ENCODE measurements around the gene RNH1. TPM values are rescaled to one million over a fixed set of nuclear protein-coding genes. Genes with fewer than 3 reads are reported as not detected.

RNH1 gene
- total and polyA plus RNA-seq, 2 of the 8 experiments (the other 6 are each of a cell fraction or from before 2014, with no cell fraction given) = 48.7 to 49.8 TPM

DNA sequence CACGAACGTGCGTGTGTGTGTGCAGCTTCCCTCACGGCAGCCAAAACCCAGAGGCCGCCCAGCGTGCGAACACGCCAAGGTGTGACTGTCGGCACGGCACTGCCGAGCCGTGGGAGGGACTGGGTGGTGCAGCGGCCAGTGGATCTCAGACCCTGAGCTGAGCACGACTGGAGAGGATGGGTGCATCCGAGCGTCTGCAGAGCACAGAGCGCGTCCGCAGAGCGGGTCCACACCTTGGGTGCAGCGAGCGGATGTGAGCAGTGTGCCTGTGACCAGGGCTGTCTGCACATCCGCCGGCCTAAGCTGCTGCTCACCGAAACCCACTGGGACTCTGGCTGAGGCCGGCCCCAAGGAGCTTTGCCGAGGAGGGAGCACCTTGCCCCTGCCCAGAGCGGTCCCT lies 34.2 kb downstream of the RNH1 start (continued):
- TF ChIP-seq YY1 (IDR thresholded peaks at IDR 0.05; ENCODE audit: low read depth, low read length) (no peak), SP4 (IDR thresholded peaks at IDR 0.05; ENCODE audit: low read length) (no peak), RAD21 (IDR thresholded peaks at IDR 0.05 in 1 of 2, conservative IDR thresholded peaks at IDR 0.05 in 1 of 2; ENCODE audit: low read depth in 2 of 2, low read length in 2 of 2) (no peak), CTBP2 (IDR thresholded peaks at IDR 0.05; ENCODE audit: borderline replicate concordance, insufficient read depth, insufficient read length, low read length) (no peak), SIRT6 (IDR thresholded peaks at IDR 0.05; ENCODE audit: low read length) (no peak), SIX5 (IDR thresholded peaks at IDR 0.05; ENCODE audit: low read depth, low read length) (no peak), CHD1 (IDR thresholded peaks at IDR 0.05; ENCODE audit: low read depth, low read length) (no peak), JUND (IDR thresholded peaks at IDR 0.05; ENCODE audit: low read length) (no peak)

Data from H1 (cell line).